Measurements from ENCODE around the gene IKZF1.

The IKZF1 gene

DNA sequence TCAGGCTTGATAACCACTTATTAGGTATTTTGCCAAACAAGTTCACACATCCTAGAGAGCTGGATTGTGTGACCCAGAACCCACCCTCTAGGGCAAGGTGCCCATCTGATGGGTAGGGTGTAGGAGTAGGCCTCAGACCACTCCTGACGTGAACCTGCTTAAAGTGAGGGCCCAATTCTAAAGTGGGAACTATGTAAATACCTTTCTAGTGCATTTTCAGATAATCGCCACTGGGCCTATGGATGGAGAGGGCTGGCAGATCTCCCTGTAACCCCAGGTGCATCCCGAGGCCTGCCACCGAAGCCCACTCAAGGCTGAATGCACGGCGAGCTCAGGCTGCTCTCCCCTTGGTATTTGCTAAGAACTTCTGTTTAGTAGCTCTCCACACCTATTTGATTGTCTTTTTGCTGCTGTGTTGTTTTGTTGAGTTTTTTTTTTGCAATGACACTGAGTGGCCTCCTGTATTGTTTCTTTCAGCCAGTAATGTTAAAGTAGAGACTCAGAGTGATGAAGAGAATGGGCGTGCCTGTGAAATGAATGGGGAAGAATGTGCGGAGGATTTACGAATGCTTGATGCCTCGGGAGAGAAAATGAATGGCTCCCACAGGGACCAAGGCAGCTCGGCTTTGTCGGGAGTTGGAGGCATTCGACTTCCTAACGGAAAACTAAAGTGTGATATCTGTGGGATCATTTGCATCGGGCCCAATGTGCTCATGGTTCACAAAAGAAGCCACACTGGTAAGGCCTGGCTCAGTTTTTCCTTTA is 71.7 kb downstream of the IKZF1 start:
- DNase-seq (ENCODE audit: low read depth) = no peak

DNA sequence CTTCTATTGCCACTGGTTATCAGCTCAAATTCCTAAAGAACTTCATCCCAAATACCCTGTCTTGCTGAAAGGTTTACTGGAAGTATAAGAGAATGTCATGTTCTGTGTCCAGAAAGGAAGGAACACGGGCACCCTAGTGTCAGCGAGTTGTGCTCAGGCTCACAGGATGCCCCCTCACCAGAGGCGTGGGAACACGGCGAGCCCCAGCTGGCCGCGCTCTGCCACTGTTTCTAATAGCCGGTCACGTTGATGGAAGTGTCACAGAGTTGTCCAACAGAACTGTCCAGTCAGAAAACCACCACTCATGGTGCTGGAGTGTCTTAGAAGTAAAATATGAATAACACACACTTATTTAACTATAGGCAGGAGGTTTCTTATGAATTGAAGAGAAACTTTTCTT is 72.8 kb downstream of the IKZF1 start:
- no peak for DNase-seq (ENCODE audit: low read depth)

DNA sequence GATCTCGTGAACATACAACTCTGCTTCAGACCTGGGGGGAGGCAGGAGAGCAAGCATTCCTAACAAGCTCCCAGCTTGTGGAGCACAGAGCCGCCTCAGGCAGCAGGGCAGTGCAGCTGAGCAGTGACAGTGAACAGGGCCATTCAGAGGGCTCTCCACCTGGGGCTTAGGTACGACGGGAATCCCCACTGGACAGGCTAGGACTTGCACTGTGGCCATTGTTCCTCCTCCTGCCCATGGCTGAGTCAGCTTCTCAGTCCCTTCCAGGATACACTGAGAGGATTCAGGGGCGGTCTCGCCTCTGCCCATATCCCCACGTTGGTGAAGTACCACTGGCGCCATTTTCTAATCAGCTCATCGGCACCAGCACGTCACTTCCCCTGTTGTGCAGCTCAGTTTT is 74.6 kb downstream of the IKZF1 start:
- DNase-seq (ENCODE audit: low read depth) = no peak

DNA sequence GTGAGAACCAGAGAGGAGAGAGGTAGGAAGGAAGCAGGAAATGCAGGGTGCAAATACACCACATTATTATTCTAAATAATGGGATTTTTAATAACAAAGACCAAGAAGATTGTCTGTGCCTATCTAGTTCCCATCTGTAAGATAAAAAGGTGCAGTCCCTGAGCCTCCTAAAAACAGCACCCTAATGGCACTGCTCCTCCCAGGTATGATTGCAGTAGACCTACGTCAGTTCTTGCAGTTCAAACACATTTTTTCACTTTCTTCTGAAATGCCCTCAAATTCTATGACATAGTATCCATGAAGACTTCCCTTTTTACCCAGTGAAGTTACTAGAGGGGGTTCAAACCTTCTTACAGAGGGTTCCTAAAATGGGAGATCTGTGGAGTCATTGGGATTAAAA is 75.0 kb downstream of the IKZF1 start:
- DNase-seq (ENCODE audit: low read depth) = no peak

DNA sequence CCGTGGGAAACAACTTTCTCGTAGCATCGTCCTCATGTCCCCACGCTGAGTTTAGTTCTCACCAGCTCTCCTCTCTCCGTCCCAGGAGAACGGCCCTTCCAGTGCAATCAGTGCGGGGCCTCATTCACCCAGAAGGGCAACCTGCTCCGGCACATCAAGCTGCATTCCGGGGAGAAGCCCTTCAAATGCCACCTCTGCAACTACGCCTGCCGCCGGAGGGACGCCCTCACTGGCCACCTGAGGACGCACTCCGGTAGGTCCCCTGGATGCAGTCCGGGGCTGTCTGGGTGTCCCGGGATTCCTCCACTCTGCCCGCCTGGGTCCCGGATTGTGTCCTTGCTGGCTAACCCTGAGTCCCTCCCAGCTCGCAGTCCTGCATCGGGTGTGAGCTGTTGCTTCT is 77.9 kb downstream of the IKZF1 start:
- no peak for DNase-seq (ENCODE audit: low read depth)

DNA sequence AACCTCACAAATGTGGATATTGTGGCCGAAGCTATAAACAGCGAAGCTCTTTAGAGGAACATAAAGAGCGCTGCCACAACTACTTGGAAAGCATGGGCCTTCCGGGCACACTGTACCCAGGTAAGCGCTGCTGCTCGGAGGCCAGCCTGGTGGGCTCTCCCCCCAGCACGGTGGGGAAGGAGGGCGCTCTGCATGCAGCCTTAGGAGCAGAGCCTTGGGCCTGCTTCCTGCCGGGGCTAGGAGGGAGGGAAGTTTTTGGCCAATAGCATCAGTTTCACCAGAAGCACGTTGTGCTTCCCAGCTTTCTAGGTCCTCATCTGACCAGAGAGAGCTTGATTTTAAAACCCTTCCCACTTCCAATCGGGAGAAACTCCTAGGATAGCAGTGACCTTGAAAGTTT is 82.8 kb downstream of the IKZF1 start:
- DNase-seq (ENCODE audit: low read depth) = no peak

DNA sequence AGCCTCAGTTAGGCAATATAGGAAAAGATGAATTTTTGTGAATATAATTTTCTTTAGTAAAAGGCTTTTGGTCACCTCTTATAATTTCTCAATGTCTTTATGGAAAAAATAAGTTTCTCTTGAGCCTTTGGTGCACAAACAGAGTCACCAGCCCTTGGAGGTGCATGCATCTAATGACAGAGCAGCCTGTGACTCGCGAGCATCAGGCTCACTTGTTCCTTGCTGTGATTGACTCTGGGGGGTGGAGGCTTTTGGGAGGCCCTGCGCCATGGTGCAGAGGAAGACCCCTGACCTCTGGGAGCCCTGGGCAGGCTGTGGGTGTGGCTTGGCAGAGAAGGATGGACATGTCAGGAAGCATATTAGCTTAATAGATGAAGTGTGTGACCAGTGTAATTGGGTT is 85.4 kb downstream of the IKZF1 start:
- DNase-seq (ENCODE audit: low read depth) = no peak

DNA sequence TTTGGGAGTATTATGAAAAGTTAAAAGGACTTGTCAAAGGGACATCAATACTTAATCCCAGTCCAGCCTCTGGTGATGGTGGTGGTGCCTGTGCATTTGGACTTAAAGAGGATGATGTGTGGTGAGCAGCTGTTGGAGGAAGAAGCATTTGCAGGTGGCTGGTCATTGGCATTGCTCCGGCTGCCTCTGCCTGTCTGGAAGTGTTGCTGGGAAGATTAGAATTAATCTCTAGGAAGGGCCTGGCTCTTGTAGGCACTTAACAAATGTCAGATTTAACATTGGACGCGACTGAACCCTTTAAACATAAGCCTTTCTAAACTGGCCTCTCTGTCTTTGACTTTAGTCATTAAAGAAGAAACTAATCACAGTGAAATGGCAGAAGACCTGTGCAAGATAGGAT is 86.9 kb downstream of the IKZF1 start:
- no peak for DNase-seq (ENCODE audit: low read depth)

DNA sequence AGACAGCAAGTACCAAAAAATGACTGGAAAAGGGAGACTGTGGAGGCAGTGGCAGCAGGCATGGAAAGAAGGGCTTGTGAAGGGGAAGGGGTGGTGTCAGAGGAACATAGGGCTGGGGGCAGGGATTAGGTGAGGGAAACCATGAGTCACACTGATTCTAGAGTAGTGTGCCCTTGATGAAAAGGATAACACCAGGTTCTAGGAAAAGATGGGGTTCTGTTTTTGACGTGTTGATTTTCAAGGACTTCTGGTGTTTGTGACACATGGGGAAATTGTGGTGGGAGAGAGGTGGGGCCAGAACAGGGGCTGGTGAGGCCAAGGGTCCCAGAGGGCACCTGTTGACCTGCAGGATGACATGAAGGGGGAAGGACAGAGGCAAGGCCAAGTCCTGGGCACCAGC is 88.6 kb downstream of the IKZF1 start:
- DNase-seq (ENCODE audit: low read depth) = no peak

DNA sequence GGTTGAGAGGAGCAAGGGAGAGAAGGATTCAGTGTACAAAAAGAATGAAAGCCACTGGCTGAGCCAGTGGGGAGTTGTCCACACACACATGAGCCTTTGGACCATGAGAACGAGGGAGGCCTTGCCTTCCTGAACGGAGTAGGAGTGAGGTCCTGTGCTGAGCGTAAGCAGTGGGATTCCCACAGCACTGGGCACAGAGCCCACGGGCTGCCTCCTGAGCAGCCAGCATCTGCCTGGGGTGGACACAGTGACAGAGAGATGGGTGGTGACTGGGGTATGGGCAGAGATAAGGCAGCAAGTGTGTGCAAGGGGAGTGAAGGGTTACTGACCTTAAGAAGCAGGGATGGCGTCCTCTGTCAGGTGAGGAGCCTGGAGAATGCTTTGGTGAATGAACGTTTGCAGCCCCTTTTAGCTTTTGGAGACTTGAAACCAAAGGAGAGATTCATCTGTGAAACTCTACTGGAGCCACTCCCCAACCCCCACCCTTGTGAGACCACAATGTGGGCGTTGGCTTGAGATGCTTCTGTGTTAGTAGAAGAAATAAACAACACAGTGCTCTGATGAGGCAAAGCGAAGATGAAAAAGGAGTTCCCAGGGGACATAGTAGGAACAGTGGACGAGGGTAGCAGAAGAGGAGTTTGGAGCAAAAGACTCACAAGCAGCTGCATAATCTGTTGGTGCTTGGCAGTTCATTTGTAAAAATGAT is 89.2 kb downstream of the IKZF1 start:
- no peak for DNase-seq (ENCODE audit: low read depth)

DNA sequence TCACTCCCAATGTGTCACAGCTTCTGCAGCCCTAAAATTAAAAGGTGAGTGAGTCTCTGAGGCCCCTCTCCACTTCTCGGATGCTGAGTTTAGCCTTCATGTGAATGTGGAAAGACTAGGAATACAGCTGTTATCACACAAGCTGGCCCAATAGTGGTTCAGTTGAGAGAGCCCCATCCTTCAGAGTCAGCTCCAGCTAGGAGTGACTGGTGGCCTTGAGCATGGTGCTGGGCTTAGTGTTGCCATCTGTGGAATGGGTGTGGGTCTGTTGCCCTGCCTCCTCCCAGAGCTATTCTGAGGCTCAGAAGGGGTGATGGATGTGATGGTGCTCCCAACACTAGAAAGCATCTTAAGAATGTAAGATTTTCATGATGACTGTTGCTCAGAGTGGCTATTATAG is 89.8 kb downstream of the IKZF1 start:
- no peak for DNase-seq (ENCODE audit: low read depth)

DNA sequence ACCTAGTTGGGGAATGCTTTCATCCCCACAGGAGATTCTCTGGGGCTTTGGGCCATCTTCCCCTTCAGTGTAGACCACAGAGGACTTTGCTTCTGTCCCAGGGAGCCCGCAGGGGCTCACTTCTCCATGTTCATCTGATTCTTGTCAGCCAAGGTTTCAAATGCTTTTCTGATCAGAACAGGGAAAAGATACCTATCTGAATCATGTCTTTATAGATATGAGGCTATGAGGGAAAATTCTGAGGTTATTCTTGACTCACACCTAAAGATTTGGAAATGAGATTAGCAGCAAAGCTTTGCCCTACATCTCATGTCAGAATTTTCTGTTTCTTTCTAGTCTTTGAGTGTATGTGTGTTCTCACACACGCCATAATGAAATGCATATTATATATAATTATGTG is 92.3 kb downstream of the IKZF1 start:
- no peak for DNase-seq (ENCODE audit: low read depth)

DNA sequence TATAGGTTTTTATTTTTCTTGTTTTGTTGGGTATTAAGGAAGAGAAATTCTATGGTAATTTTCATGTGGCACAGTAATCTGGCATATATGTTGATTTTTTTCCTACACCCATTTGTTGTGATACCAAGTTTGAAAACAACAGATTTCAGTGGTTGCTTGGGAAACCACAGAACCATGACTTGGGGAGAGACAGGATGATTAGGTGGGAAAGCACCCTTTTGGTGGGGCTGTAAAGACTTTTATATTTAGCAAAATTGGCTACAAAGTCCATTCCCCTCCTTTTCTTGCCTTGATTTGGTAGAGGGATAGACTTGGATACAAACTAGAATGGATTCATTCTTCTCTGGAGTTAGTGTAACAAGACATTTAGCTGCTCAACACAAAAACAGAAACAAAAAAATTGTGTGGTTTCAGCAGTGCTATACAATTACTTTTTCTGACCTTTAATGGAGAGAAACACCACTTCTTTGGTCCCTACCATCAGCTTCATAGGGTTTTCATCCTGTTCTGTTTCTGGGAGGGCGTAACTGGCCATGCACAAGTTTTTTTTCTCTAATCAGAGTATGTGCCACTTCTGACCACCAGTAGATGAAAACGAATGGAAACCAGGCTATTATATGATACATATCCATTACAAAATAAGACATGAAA is 92.9 kb downstream of the IKZF1 start:
- no peak for DNase-seq (ENCODE audit: low read depth)

DNA sequence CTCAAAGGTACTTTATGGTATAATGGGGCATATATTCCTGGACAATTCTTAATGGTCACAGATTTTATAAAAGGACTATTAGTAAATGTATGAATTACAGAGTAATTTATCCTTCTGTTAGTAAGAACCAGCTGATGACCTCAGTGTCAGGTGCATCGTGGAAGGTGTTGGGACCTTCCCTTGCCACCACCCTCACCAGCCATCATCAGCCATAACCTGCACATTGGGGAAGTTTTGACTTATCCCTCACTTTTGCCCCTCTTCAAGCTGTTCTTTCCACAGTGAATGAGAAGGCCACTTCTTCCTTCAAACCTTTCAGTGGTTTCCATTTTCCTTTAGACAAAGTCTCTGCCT is 93.4 kb downstream of the IKZF1 start:
- DNase-seq (ENCODE audit: low read depth) = no peak

DNA sequence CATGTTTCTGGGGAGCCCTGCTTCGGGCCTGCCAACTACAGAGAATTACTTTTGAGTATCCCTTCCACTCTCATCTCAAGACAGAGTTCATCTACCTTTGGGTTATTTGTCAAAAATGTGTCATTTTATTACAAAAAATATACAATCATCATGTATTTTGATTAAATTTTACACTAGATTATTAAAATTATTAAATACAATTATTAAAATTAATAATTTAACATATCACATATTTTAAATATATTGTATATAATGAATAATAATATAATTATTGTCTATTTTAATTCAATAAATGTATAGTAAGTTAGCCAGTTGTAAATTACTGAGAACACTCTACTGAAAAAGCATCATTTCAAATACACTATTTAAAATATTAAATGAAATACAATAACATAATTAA is 94.7 kb downstream of the IKZF1 start:
- DNase-seq (ENCODE audit: low read depth) = no peak

DNA sequence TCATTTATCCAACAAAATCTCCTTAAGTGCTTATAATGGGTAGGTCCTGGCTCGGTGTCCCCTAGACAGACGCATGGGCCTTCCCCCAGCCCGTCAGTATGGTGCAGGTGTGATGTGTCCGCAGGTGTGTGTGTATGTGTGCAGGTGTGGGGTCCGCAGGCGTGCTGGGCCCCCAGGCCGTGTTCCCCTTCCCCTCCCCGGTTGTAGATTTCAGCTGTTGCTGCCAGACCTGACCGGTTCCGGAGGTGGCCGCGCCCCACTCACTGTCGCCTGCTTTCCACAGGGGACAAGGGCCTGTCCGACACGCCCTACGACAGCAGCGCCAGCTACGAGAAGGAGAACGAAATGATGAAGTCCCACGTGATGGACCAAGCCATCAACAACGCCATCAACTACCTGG is 95.1 kb downstream of the IKZF1 start:
- no peak for DNase-seq (ENCODE audit: low read depth)

DNA sequence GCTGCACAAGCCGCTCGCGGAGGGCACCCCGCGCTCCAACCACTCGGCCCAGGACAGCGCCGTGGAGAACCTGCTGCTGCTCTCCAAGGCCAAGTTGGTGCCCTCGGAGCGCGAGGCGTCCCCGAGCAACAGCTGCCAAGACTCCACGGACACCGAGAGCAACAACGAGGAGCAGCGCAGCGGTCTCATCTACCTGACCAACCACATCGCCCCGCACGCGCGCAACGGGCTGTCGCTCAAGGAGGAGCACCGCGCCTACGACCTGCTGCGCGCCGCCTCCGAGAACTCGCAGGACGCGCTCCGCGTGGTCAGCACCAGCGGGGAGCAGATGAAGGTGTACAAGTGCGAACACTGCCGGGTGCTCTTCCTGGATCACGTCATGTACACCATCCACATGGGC is 95.6 kb downstream of the IKZF1 start:
- no peak for DNase-seq (ENCODE audit: low read depth)

DNA sequence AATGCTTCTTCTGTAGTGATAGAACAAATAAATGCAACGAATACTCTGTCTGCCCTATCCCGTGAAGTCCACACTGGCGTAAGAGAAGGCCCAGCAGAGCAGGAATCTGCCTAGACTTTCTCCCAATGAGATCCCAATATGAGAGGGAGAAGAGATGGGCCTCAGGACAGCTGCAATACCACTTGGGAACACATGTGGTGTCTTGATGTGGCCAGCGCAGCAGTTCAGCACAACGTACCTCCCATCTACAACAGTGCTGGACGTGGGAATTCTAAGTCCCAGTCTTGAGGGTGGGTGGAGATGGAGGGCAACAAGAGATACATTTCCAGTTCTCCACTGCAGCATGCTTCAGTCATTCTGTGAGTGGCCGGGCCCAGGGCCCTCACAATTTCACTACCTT is 99.9 kb downstream of the IKZF1 start:
- no peak for DNase-seq (ENCODE audit: low read depth)

DNA sequence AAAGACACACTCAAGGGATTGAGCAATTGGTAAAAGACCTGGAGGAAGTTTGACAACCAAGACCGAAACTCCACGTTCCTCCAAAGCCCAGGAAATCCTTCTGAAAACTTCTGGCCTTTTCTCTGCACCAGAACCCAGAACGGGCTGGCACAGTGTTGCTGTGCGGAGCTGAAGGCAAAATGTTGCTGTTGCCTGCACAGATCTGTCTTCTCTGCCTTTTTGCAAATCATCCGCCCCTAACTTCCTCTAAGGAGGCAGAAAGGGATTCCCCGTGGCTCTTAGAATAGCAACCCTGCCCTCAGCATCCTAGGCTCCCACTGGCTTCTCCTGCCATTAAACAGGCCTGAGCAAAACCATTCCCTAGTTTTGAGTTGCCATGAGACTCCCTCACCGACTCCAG is 100.7 kb downstream of the IKZF1 start:
- no peak for DNase-seq (ENCODE audit: low read depth)

DNA sequence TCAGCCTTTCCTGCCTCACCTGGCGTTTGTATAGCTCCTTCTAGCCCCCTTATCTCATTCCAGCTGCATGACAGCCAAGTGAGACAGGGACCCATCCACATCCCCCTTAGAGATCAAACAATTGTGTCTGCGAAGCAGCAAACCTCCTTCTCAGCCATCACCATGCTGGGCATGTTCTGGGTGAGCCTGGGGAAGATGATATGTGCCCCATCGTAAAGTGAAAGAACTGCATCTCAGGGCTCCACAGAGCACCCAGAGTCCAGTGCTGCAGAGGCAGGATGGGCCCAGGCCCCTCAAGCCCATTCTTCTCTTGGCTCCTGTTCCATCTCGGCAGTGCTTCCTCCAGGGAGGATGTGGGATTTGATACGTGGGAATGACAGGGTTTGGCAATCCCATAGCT is 102.4 kb downstream of the IKZF1 start:
- DNase-seq (ENCODE audit: low read depth) = no peak

DNA sequence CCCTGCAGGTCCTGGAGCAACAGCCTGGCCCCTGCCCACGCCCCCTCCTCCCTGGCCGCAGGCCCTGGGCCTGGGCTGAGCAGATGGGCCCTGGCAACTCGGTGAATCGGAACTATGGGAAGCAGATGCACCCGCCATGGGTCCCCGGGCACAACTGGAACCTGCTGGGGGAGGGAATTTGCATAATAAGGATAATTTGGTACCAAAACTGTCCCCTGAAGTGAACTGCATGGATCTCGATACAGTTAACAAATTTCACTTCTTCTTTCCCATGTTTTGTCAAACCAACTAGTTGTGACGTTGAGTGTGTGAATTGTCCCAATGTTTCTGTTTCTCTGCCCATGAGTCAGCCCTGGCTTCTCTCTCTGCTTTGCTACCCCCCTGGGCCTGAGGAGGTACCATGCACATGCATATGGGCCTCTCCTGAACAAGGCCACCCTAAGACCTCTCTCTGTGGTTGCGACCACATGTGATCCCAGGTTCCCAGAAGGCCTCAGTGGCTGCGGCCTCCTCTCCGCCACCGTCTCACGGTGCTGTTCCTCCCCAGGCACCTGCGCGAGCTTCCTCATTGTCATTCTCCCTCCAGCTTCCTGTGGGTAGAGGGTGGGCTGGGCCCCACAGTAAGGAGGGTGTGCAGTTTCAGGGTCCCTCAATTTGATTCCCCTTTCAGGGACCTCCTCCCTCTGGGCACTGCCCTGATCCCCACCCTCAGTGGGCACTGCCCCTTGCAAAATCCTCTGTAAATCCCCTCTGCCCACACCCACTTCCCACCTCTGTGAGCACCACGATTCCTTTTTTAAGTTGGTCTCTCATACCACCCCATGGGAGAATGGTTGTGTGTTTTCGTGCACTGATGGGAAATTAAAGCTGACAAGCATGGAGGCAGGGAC is 105.6 kb downstream of the IKZF1 start:
- no peak for DNase-seq (ENCODE audit: low read depth)

DNA sequence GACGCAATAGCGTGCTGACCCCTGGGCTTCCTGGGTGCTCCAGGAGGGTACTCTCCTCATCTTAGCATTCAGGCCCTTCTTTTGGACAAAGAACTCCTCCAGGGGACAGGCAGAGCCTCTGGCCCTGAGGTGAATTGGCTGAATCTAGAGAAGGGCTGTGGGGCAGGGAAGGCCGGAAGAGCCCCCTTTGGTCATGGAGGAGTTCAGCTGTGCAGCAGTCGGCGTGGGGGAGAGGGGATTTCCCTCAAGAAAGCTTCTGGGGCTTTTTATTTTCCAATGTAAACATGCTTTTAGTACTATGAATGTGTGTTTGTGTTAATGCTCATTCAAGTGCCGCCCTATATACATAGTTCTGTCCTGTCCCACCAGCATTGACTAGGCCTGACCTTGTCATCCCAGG is 106.8 kb downstream of the IKZF1 start:
- no peak for DNase-seq (ENCODE audit: low read depth)

DNA sequence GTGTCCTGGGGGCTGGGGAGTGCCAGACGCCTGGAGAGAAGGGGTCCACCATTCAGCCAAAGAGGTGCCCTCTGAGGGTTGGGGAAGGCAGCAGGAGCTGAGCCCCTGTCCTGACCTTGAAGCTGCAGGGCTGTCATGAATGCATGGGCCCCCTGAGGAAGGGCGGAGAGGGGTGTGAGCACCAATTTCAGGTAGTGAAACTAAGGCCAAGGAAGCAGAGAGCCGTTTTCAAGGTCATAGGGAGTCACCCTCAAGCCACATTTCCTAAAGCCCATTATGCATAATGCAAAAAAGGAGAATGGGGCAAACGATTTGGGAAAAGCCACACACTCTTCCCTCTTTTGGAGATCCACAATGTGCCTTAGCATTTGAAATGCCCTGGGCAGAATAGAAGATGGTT is 108.5 kb downstream of the IKZF1 start:
- DNase-seq (ENCODE audit: low read depth) = no peak
